Renal cortex interstitium (tissue), 15 donors: ENCODE results near the gene NTS. TPM values are rescaled to one million over a fixed set of nuclear protein-coding genes. Genes with fewer than 3 reads are reported as not detected.

Experiments used
- DNase-seq, 11 donors: peaks; one replicate each; pipeline ENCODE4 v3.0.0-alpha.2; 2013; ENCODE audit warnings: low read depth in 9 of 11, low spot score in 4 of 11; ENCODE audit errors: extremely low read depth in 1 of 11
- long read RNA-seq, 16 experiments: transcript quantifications; one replicate each; lab custom pipeline, GENCODE V29; 2026
- polyA plus RNA-seq, 3 donors: library from polyadenylated mRNA; unstranded; fragments of 120-200 nt; gene quantifications; one replicate each; pipeline ENCODE4 v1.2.1, GENCODE V29; 2013; ENCODE audit not compliant: insufficient read length in 3 of 3

The NTS gene, protein sequence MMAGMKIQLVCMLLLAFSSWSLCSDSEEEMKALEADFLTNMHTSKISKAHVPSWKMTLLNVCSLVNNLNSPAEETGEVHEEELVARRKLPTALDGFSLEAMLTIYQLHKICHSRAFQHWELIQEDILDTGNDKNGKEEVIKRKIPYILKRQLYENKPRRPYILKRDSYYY
- polyA plus RNA-seq, result 10 to 100 TPM in 1 of 3 donors, 1 to 10 TPM in 2; 4.1 to 10.4 (median 6.2) TPM
- long read RNA-seq, donor 1, partial matches to known transcripts, result 0 of 3 reads
- long read RNA-seq, donor 1, other reads (novel, unspliced or antisense), result 0 of 3 reads
- long read RNA-seq, donor 2, transcript NTS-201 (4 exons, 1,237 nt), result major isoform, 6 of 6 reads
- long read RNA-seq, donor 2, partial matches to known transcripts, result 0 of 6 reads
- long read RNA-seq, donor 2, other reads (novel, unspliced or antisense), result 0 of 6 reads
- long read RNA-seq, donor 3, transcript NTS-201 (4 exons, 1,237 nt), result major isoform, 9 of 9 reads
- long read RNA-seq, donor 3, partial matches to known transcripts, result 0 of 9 reads
- long read RNA-seq, donor 3, other reads (novel, unspliced or antisense), result 0 of 9 reads
- long read RNA-seq, donor 4, partial matches to known transcripts, result 0 of 2 reads
- long read RNA-seq, donor 4, other reads (novel, unspliced or antisense), result 0 of 2 reads
- long read RNA-seq, donor 5, result 0 reads
- long read RNA-seq, donor 6, partial matches to known transcripts, result 0 of 3 reads
- long read RNA-seq, donor 6, other reads (novel, unspliced or antisense), result 0 of 3 reads
- long read RNA-seq, donor 7, transcript NTS-201 (4 exons, 1,237 nt), result major isoform, 14 of 14 reads
- long read RNA-seq, donor 7, partial matches to known transcripts, result 0 of 14 reads
- long read RNA-seq, donor 7, other reads (novel, unspliced or antisense), result 0 of 14 reads
- long read RNA-seq, donor 8, partial matches to known transcripts, result 0 of 4 reads
- long read RNA-seq, donor 8, other reads (novel, unspliced or antisense), result 0 of 4 reads
- long read RNA-seq, donor 9, partial matches to known transcripts, result 0 of 1 reads
- long read RNA-seq, donor 9, other reads (novel, unspliced or antisense), result 0 of 1 reads
- long read RNA-seq, donor 10, transcript NTS-201 (4 exons, 1,237 nt), result major isoform, 6 of 6 reads
- long read RNA-seq, donor 10, partial matches to known transcripts, result 0 of 6 reads
- long read RNA-seq, donor 10, other reads (novel, unspliced or antisense), result 0 of 6 reads
- long read RNA-seq, donor 11, result 0 reads
- long read RNA-seq, donor 12, partial matches to known transcripts, result 0 of 3 reads
- long read RNA-seq, donor 12, other reads (novel, unspliced or antisense), result 0 of 3 reads
- long read RNA-seq, donor 13, result 0 reads
- long read RNA-seq, donor 14, result 0 reads
- long read RNA-seq, donor 15, partial matches to known transcripts, result 0 of 1 reads
- long read RNA-seq, donor 15, other reads (novel, unspliced or antisense), result 0 of 1 reads
- long read RNA-seq, donor 16, transcript NTS-201 (4 exons, 1,237 nt), result major isoform, 5 of 5 reads
- long read RNA-seq, donor 16, partial matches to known transcripts, result 0 of 5 reads
- long read RNA-seq, donor 16, other reads (novel, unspliced or antisense), result 0 of 5 reads

DNA sequence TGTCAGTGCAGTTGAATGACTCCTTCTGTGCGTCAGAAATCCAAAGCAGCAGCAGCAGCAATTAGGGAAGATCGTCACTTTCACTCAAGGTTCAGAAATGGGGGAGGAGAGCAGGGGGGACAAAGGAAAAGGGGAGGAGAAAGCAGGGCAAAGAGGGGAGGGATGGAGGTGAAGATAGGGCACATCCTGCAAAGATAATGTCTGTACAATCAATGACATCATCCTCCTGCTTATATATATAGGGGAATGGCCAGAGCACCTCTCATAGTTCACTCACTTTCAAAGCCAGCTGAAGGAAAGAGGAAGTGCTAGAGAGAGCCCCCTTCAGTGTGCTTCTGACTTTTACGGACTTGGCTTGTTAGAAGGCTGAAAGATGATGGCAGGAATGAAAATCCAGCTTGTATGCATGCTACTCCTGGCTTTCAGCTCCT, at the start of gene NTS:
TSS of gene NTS (plus strand) at position 265 of the 431 bp plus-strand sequence. CDS start at position 374, 109 bp downstream.
- DNase-seq, result no peak

DNA sequence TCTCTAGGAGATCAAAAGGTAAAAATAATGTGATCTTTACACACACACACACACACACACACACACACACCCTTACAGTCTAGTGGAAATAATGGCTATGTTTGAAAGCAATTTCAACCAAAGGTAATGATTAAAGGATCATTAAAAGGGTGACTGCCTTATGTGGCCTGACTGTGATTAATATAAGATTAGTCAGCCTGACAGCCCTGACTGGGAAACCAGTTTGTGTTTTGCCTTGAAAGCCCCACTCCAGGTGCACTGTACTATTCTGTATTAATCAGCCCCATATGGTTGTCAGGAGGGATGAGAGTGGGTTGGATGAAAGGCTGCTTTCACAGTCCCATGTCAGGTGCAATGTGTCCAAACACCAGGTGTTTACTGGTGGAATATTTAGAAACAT, 48.3 kb upstream of the NTS start:
- DNase-seq, result peak in 5 of 11 donors; percentile 18 to 55 (median 44)

DNA sequence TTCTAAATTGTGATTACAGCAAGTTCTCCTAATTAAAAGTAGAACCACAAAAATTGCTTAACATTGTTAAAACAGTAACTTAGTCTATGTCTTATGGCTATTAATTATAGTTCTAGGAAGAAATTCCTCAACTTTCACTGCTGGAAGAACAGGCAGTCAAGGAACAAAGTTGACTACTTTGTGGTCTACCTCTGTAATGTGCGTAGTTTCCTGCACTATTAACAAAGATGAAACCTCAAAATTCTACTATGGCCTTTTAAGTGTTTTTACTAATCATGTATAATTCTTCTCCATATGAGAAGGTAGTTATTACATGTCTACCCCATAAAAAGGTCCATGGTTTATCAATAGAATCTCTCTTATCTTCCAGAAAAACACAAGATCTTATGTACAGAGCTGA, 45.5 kb upstream of the NTS start:
- no peak for DNase-seq

DNA sequence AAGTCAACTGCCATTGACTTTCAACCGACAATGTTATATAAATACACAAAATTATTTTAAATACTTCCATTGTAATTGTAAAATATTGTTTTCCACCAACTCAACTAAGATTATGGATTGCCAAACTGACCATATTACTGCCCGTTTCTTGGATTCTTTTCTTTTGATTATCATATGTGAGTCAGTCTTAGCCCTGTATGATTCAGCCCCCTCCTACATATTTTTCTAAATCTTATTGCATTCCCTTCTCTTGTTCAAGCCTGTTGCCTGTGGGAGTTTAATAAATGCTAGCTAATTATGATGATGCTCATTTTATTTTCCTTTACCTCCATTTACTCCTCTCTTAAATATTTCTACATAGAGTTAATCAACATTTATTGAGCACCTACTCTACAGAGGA, 44.7 kb upstream of the NTS start:
- DNase-seq, result no peak

DNA sequence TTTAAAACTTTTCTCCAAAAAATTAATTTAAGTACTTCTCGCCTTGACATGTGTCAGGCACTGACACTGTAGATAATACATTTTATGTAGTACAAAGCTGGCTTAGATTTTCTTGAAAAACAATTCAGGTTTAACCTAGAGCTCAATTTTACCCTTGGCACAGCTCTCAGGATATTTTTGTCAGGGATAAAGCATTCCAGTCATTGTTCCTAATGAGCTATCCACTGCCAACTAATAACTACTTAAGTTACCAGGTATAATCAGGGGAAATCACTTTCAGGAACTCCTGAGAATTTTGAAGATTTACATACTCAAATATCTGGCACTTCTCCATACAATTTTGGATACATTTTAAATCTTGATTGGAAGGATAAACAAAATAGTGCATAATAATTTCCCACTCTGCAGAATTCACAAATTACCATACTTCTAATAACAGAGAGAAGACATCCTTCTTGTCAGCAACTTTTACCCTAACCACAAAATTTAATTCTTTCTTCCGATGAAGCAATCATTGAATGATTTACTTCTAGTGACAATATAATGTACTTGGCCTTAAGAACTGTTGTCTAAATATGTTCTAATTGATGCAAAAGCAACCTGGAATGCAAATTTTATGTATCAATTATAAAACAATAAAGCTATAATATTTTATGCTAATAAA, 42.6 kb upstream of the NTS start:
- no peak for DNase-seq

DNA sequence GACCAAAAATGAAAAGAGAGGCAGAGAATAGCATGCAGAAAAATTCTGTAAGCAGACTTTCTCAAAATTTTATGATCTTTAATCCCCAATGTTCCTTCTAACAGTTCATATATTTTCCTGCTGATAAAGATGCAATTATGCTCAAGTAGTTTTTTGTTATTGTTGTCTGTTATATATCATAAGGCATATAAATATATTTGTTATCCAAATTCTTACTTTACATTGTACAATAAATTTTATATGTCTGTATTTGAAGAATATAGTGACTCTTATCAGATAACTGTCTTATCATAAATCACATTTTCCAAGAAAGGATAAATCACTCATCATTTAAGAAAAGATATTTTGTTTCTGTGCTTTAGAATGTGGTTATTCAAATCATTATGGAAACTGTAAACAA, 40.5 kb upstream of the NTS start:
- no peak for DNase-seq

DNA sequence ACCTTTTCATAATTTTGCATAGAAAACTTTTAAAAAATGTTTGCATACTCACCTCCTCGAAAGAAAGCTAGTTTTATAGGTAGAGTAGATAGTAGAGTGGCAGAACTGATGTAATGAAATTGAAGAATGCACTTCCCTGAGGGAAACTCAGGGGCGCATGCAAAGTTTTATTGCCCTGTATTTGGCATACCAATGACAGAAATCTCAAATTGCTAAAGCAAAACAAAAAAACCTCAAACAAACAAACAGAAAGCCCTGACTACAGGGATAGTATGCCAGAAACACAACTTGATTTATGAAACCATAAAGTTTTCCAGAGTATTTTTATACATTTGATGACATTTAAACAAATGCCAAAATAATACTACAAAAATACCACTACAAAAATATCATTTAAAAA, 39.7 kb upstream of the NTS start:
- peak in 3 of 11 donors; percentile 9 to 22 (median 20) for DNase-seq

DNA sequence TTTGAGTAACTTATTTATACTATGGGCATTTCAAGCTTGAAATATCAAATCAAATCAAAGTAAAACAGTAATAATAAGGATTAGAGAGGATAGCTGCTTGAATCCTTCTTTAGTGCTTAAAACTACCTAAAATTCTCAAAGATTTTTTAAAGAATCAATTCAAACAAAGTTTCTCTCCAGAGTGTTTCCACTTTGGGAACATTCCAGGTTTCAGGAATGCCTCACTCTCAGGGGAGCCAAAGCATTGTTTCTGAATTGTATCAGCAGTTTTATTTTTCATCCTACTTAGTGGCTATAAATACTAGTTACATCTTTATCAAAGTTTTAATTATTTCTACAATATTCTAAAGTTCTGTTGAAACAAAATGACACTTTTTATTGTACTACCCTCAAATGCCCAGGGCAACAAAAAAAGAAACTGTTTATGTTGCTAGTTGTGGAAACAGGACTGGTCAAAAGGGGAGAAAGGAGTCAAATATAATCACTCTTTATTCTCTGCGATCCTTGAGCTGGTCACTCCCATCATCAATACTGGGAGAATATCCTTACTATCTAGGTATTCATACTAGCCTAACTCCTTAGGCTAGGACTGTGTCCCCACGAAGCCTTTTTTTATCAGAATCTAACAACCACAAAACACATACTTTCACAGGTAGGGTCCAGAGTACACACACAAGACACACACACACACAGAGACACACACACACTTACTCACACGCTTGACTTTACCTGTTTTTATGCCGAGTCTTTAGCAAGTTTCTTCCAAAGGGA, 38.5 kb upstream of the NTS start:
- DNase-seq, result peak in 2 of 11 donors; percentile 12 to 48

DNA sequence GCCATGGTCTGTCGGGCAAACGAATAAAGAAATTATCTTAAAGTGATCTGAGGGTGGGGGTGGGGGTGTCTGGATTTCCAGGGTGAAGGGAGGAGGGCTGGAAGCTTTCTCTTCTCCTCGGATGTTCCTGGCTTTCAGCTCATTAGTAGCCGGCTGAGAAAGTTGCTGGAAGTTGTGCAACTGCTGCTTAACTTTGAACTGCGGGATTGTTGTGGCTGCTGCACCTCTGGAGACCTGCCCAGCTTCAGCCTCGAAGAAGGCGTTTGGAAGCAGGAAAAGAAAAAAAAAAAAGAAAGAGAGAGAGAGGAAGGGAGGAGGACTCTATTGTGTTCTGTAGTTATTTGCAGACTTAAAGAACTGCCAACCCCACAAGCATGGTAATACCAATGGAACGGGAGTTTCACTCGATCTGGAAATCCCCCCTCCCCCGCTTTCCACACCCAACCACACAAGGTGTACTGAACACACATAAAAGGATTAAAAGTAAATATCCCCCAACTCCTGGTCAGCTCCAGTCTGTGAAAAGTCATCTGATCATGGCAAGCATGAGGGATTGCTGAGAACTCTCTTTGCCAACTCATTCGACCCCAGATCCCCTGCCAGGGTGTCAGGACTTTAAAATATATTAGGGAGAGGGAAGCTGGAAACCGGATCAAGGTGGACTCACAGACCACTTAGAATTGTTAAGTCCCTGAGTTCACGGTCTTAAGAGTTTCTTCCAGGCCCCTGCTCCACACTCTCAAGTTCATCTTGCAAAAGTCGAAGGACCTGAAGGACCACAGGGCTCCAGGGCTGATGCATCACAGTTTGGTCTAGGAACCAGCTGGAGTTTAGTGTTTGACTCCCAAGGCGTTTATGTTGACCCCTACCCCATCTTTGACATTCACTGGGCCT, 37.7 kb upstream of the NTS start, which contains the start of gene RASSF9:
TSS of gene RASSF9 (minus strand) at position 213 of the 894 bp plus-strand sequence. CDS start at position 5, 208 bp downstream.
- DNase-seq, result peak in 7 of 11 donors; percentile 27 to 57 (median 44)

DNA sequence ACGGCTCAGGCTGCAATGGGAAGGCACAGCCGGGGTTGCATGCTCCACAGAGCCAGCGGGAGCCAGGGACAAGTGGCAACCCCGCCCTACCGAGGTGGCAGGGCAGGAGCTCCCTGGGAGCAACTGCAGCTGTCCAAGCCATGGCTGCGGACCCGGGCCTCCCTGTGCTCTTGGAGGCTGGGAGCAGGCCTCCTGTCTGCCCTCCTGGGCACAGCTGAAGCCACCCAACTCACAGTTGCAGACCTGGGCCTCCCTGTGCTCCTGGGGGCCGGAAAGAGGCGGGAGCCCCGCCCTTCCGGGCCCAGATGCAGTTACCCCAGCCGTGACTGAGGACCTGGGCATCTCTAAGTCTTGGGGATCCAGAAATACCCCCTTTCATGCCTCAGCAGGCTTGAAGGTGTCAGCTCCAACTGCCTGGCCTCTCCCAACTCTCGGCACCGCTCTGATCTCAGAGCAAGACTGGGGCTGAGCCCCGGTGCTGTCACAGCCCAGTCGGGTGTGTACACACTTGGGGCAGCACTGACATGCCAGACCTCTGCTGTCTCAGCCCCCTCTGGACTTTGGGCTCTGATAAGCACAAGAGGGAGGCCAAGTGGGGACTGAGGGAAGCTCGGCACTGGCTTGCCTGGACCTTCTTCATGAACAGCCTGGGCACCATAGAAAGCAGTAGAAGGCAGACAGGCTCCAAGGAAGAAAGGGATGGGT, 30.3 kb upstream of the NTS start:
- no peak for DNase-seq

DNA sequence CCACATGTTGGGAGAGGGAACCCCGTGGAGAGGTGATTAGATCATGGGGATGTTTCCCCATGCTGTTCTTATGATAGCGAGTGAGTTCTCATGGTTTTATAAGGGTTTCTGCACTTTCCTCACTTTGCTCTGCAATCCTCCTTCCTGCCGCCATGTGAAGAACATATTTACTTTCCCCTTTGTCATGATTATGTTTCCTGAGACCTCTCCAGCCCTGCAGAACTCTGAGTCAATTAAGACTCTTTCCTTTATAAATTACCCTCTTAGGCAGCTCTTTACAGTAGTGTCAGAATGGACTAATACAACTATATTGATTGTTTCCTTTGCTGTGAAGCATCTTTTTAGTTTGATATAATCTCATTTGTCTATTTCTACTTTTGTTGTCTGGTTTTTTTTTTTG, 24.8 kb upstream of the NTS start:
- no peak for DNase-seq

DNA sequence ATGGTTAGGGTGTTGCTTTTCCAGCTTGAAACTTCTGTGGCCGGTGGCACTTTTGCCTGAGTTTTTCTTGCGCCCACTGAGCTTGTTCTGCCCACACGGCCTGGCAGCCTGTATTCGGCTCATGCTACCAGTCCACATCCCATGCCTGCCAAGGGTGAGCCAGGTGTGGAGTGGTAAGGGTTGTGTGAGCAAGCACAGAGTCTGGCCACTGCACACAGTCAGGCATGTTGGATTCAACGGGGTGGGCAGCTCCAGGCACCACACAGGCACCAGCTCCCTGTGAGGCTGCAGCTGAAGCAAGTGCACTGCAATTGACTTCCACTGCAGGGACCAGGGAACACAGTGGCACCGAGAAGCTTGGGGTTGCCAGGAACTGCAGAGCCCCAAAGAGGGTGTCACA, 18.8 kb upstream of the NTS start:
- DNase-seq, result no peak

DNA sequence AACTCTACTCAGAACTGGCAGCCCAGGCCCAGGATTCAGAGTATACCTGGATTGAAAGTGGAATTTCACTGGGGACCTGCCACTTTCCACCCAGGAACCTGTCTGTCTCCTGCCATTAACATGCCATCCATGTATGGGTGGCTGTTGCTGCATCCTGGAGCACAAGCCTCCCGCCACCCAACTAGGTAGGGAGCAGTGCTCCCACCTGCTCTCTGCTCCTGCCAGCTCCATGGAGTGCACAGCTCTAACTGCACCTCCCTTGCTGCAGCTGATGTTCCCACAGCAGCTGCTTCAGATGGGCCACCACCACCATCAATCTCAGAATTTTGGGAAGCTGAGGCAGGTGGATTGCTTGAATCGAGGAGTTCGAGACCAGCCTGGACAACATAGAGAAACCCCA, 17.1 kb upstream of the NTS start:
- no peak for DNase-seq

DNA sequence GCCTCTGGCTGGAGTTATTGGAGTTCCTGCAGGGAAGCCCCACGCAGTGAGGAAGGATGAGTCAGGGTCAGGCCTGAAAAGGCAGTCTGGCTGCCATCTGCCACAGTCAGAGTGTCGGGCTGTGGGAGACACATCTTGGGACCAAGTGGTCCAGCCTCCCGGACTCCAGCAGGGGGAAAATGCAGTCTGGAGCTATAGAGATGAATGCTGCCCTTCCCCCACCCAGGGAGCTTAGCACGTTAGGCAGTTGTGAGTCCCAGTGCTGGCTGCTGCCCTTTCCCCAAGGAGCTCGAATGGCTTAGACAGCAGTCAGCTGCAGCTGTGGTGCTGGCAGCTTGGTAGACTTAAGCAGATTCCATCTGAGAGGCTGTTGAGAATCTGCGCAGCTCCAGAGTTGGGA, 8.2 kb upstream of the NTS start:
- no peak for DNase-seq

DNA sequence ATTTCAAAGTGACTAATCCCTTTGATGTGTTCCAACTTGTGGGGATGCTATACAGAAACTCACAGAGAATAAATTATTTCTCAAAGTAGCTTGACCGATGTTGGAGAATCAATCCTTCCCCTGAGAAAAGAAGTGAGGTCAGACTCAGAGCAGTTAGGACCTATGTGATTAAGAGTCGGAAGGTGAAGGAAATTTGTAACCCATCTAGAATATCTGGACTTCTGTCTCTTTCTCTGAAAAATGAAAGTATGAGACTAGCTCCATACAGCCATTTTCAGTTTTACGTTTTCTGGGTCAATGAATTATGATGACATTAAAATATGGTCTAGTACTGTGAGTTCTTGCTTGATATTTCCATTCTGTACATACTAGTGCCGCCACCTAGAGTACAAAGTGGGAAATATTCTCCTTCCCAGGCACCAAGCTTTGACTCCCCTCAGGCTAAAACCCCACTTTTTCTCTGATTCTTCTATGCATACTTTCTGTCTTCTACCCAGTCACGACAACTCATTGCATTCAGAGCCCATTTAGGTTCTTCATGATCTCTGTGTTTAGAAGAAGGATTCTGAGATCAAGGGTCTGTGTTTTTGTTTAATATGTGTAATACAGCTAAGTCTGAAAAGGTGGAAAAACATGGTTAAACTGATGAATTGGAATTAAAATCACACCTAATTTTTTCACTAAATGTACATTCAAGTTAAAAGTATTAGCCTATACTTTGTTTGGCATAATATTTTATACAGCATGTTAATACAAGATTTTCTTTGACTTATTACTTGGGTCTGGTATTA, 6.9 kb upstream of the NTS start:
- peak in 10 of 11 donors; percentile 33 to 75 (median 52) for DNase-seq
